HCT116 (cell line): ENCODE measurements around the gene CHST8. TPM values are rescaled to one million over a fixed set of nuclear protein-coding genes. Genes with fewer than 3 reads are reported as not detected.

Experiments used
- ATAC-seq: fragments of 200-7000 bp; cut with Tn5 transposase; 2 replicates; pipeline ENCODE4 v1.9.1; 2020; ENCODE audit warnings: mild to moderate bottlenecking, moderate library complexity
- BruUV-seq: library from RNA; stranded (reverse); fragments of 400-500 nt; replicated peaks from 2 replicates; lab custom pipeline; 2021; lab: Mats Ljungman, UMichigan
- CTCF ChIA-PET: fragments of 300-600 bp; sonication (Branson Sonifier 250); formaldehyde crosslinking; loops from one replicate; lab custom pipeline; 2021; ENCODE audit warnings: antibody characterized with exemption; lab: Charles Lee
- POLR2A ChIA-PET: fragments of 300-600, 350-600 bp; sonication (Branson Sonifier 250); formaldehyde crosslinking; loops from one replicate; lab custom pipeline; 2021; ENCODE audit warnings: antibody characterized with exemption; lab: Charles Lee
- RAD21 ChIA-PET, 2 experiments: fragments of 300-600 bp; sonication (Branson Sonifier 250); formaldehyde crosslinking; loops; one replicate each; lab custom pipeline; 2023; ENCODE audit warnings: low total read pairs in 2 of 2; ENCODE audit not compliant: uncharacterized antibody in 2 of 2, unreplicated experiment in 2 of 2, low non-redundant PET in 1 of 2; lab: Charles Lee
- DNase-seq: peaks from one replicate; pipeline ENCODE4 v3.0.0-alpha.2; 2010; ENCODE audit warnings: low read depth, low spot score
- H2AFZ ChIP-seq: fragments of 200-600 bp; shearing (Covaris generic), sonication (generic); 2 replicates; pipeline ENCODE4 v1.6.1; 2017; ENCODE audit warnings: low read depth, mixed run types, mixed read lengths, antibody characterized with exemption, low read length; ENCODE audit not compliant: poor library complexity, severe bottlenecking
- H3K27ac ChIP-seq: 2 replicates; pipeline ENCODE4 v1.5.1; 2012; ENCODE audit warnings: low read depth, low read length
- H3K27me3 ChIP-seq: fragments of 200-600 bp; sonication (generic); 2 replicates; pipeline ENCODE4 v1.6.1; 2016; ENCODE audit warnings: mixed run types, low read length, mixed read lengths; ENCODE audit not compliant: insufficient read depth
- H3K36me3 ChIP-seq, 2 experiments: fragments of 200-500 bp in 1 of 2; fragments of 200-600 bp in 1 of 2; sonication (Bioruptor generic) in 1 of 2; sonication (generic) in 1 of 2; 2 replicates each; pipeline versions ENCODE4 v1.5.1 to v1.6.1; 2014 to 2016; ENCODE audit warnings: low read length in 2 of 2, inconsistent platforms in 1 of 2, mixed read lengths in 1 of 2, mixed run types in 1 of 2; ENCODE audit not compliant: insufficient read depth in 2 of 2, control insufficient read depth in 1 of 2
- H3K4me1 ChIP-seq, 2 experiments: fragments of 200-600 bp in 1 of 2; sonication (generic) in 1 of 2; 2 replicates each; pipeline versions ENCODE4 v1.5.1 to v1.6.1; 2012 to 2017; ENCODE audit warnings: low read length in 2 of 2, inconsistent platforms in 1 of 2, mild to moderate bottlenecking in 1 of 2, mixed read lengths in 1 of 2, mixed run types in 1 of 2, moderate library complexity in 1 of 2; ENCODE audit not compliant: insufficient read depth in 2 of 2, control insufficient read depth in 1 of 2
- H3K4me2 ChIP-seq: fragments of 200-600 bp; sonication (generic); 2 replicates; pipeline ENCODE4 v1.6.1; 2017; ENCODE audit warnings: mixed run types, low read length, mixed read lengths
- H3K4me3 ChIP-seq, 2 experiments: fragments of 200-600 bp in 1 of 2; sonication (generic) in 1 of 2; replicated peaks in 1 of 2; 2 replicates each; pipeline ENCODE4 v1.5.1; 2011 to 2016; ENCODE audit warnings: low read length in 2 of 2, control low read depth in 1 of 2, low read depth in 1 of 2, mild to moderate bottlenecking in 1 of 2, mixed read lengths in 1 of 2, mixed run types in 1 of 2
- H3K79me2 ChIP-seq: fragments of 200-600 bp; sonication (generic); 2 replicates; pipeline ENCODE4 v1.6.1; 2017; ENCODE audit warnings: mild to moderate bottlenecking, mixed run types, low read length, moderate library complexity, mixed read lengths; ENCODE audit not compliant: insufficient read depth
- H3K9ac ChIP-seq: fragments of 200-600 bp; sonication (generic); 2 replicates; pipeline ENCODE4 v1.6.1; 2016; ENCODE audit warnings: low read length, mixed read lengths
- H3K9me2 ChIP-seq: fragments of 200-600 bp; sonication (generic), shearing (Covaris generic); 2 replicates; pipeline ENCODE4 v1.6.1; 2017; ENCODE audit warnings: mixed run types, mild to moderate bottlenecking, moderate library complexity; ENCODE audit not compliant: insufficient read depth
- H3K9me3 ChIP-seq, 2 experiments: fragments of 200-500 bp in 1 of 2; fragments of 200-600 bp in 1 of 2; sonication (Bioruptor generic) in 1 of 2; sonication (generic) in 1 of 2; 2 replicates each; pipeline ENCODE4 v1.6.1; 2014 to 2017; ENCODE audit warnings: low read length in 2 of 2, mixed read lengths in 2 of 2, inconsistent platforms in 1 of 2, low read depth in 1 of 2, mild to moderate bottlenecking in 1 of 2, mixed run types in 1 of 2, moderate library complexity in 1 of 2; ENCODE audit not compliant: control insufficient read depth in 1 of 2, insufficient read depth in 1 of 2
- H4K20me1 ChIP-seq: fragments of 200-600 bp; sonication (generic), shearing (Covaris generic); 2 replicates; pipeline ENCODE4 v1.6.1; 2017; ENCODE audit warnings: mixed run types, mild to moderate bottlenecking, moderate library complexity; ENCODE audit not compliant: insufficient read depth
- ATF3 ChIP-seq: IDR thresholded peaks from 2 replicates; pipeline ENCODE4 v1.6.1; 2012
- CBX3 ChIP-seq: IDR thresholded peaks from 2 replicates; pipeline ENCODE4 v1.6.1; 2012; ENCODE audit warnings: low read depth
- EGR1 ChIP-seq: IDR thresholded peaks from 2 replicates; pipeline ENCODE4 v1.6.1; 2012; ENCODE audit warnings: low read depth
- EZH2phosphoT487 ChIP-seq: fragments of 200-600 bp; IDR thresholded peaks from 2 replicates; pipeline ENCODE4 v1.6.1; 2018; ENCODE audit warnings: antibody characterized with exemption, borderline replicate concordance
- SP1 ChIP-seq: IDR thresholded peaks from 2 replicates; pipeline ENCODE4 v1.6.1; 2012; ENCODE audit warnings: low read depth
- YY1 ChIP-seq: IDR thresholded peaks from 2 replicates; pipeline ENCODE4 v1.6.1; 2011; ENCODE audit warnings: low read length, low read depth, moderate library complexity, mild to moderate bottlenecking; ENCODE audit not compliant: insufficient replicate concordance; ENCODE audit errors: extremely low read depth
- intact Hi-C: fragments of 100-400 bp; cut with micrococcal nuclease; formaldehyde crosslinking; loops from 2 replicates; pipeline ENCODE4 v1.10.0; 2022
- total RNA-seq: library from RNA; stranded (reverse); gene quantifications from one replicate; pipeline ENCODE4 v1.2.1, GENCODE V29; 2021; ENCODE audit not compliant: unreplicated experiment
- TF ChIP-seq, protein P1 (sequence below), 3 experiments: fragments of 200-600 bp in 1 of 3; sonication (generic) in 1 of 3; IDR thresholded peaks in 2 of 3; conservative IDR thresholded peaks in 1 of 3; 2 replicates each; pipeline ENCODE4 v1.5.1; 2012 to 2017; ENCODE audit warnings: low read depth in 2 of 3, low read length in 2 of 3, antibody characterized with exemption in 1 of 3, borderline replicate concordance in 1 of 3, control low read depth in 1 of 3, mild to moderate bottlenecking in 1 of 3, mixed read lengths in 1 of 3, mixed run types in 1 of 3, moderate library complexity in 1 of 3; ENCODE audit not compliant: insufficient read depth in 1 of 3

The CHST8 gene
- total RNA-seq, 1 experiment from 2014 or later: not detected

DNA sequence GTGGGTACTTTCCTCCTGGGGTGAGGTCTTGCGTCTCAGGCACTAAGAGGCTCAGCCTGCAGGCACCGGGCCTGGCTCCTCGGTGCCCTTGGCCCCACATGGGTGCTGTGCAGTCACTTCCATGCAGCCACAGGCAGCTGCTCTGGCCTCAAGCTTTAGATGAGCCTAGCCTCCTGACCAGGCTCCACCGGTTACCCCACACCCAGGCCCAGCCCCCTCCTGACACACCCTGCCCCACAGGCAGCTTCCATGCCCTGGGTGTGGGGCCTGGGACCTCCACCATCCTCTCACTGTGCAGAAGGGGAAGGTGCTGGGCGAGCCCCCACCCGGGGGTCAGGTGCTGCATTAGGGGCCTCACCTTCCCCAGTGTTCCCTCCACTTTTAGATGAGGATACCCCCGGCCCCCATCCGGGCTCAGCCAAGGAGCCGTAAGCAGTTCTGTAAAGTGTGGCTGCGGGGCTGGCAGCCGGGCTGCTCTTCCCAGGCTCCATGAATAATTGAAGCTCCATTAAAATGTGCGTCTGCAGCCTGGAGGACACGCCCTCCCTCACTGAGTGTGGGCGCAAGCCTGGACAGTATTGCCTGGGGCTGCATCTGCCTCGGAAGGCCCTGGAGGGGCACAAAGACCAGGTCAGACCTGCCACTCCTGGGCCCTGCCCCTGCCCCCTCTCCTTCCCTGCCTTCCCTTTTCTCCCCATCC lies 102.4 kb downstream of the CHST8 start:
- H3K79me2 ChIP-seq: no peaks in the 10 kb centered on the region
- DNase-seq: no peak
- ChIA-PET CTCF (no interaction called here), POLR2A (no interaction called here)
- no peak overlapping the region for H3K4me2 ChIP-seq
- BruUV-seq: no TSS peak
- peaks cover 19% of the 10 kb centered on the region; the same call in 1 of the 2 replicates for H3K27me3 ChIP-seq
- H3K36me3 ChIP-seq: no peaks in the 10 kb centered on the region
- H3K9ac ChIP-seq: no peak overlapping the region
- no peak overlapping the region for H3K4me3 ChIP-seq
- no peaks in the 10 kb centered on the region for H4K20me1 ChIP-seq
- no peaks in the 10 kb centered on the region for H3K9me3 ChIP-seq
- intact Hi-C loops: no loop called here
- H3K4me1 ChIP-seq: no peaks in the 10 kb centered on the region
- no peaks in the 10 kb centered on the region for H3K9me2 ChIP-seq
- H3K27ac ChIP-seq: no peak overlapping the region
- no peak; the same call in 1 of the 2 replicates for ATAC-seq
- TF ChIP-seq EGR1 (no peak), SP1 (no peak), CBX3 (no peak), EZH2phosphoT487 (no peak), ATF3 (no peak), YY1 (no peak)
- TF ChIP-seq, protein P1, sequence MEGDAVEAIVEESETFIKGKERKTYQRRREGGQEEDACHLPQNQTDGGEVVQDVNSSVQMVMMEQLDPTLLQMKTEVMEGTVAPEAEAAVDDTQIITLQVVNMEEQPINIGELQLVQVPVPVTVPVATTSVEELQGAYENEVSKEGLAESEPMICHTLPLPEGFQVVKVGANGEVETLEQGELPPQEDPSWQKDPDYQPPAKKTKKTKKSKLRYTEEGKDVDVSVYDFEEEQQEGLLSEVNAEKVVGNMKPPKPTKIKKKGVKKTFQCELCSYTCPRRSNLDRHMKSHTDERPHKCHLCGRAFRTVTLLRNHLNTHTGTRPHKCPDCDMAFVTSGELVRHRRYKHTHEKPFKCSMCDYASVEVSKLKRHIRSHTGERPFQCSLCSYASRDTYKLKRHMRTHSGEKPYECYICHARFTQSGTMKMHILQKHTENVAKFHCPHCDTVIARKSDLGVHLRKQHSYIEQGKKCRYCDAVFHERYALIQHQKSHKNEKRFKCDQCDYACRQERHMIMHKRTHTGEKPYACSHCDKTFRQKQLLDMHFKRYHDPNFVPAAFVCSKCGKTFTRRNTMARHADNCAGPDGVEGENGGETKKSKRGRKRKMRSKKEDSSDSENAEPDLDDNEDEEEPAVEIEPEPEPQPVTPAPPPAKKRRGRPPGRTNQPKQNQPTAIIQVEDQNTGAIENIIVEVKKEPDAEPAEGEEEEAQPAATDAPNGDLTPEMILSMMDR (IDR thresholded peaks at IDR 0.05 in 2 of 3, conservative IDR thresholded peaks at IDR 0.05 in 1 of 3; ENCODE audit: borderline replicate concordance in 1 of 3, insufficient read depth in 1 of 3, low read depth in 2 of 3, low read length in 2 of 3): no peak
- TF ChIP-seq, all 23 proteins: peak for 0
- H2AFZ ChIP-seq: no peak overlapping the region
- RAD21 ChIA-PET: no interaction called here
